ENCODE data around the gene STX3. TPM values are rescaled to one million over a fixed set of nuclear protein-coding genes. Genes with fewer than 3 reads are reported as not detected.

The STX3 gene
- polyA plus RNA-seq: 21.3 and 22.9 TPM in 2 replicates
- polyA minus RNA-seq: 18.6 and 19.5 TPM in 2 replicates

DNA sequence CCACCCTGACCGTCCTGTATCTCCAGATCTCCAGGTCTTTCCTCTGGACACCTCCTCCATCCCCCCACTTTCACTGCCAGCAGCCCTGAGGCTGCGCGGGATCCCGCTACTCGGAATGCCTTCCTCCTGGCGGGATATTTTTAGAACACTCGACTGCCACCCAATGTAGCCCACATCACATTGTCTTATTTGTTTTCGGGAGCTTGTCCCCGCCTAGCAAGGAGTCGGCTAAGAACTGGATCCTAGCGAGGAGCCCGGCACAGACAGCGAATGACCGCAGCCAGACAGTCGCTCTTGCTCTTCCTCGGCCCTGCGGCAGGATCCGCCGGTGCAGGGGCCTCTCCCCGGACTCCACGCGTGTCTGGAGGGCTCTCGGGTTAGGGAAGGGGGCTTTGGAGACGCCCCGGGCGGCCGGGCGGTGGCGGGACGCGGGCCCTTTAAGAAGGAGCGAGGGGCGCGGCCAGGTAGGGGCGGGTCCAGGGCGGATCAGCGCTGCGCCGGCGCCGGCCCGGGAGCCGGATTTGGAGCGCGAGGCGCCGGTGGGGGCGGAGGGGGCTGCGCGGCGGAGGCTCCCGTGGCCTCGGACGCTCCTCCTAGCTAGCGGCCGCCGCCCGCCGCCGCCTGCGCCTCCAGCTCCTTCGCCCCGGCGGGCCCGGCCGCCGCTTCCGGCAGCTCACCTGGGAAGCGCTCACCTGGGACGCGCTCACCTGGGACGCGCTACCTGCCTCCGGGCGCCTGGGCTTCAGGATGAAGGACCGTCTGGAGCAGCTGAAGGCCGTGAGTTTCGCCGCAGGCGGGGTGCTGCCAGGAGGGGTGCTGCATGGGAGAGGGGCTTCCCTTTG is at the start of gene STX3:
Gene STX3, plus strand, starts transcription at position 518 of the 842 bp plus-strand sequence. Its CDS starts 230 bp downstream, at position 748.
- no peak for TF ChIP-seq TAF1 (IDR thresholded peaks at IDR 0.05; ENCODE audit: low read depth)
- TF ChIP-seq MXI1 (conservative IDR thresholded peaks at IDR 0.05; ENCODE audit: poor library complexity, severe bottlenecking): peak; percentile 45
- no peak for TF ChIP-seq POLR2AphosphoS5 (IDR thresholded peaks at IDR 0.05)
- Histone ChIP-seq H3F3A (ENCODE audit: insufficient read depth, low read length, poor library complexity, severe bottlenecking) (no peaks in the 10 kb centered on the region), H3K4me2 (ENCODE audit: low read length) (peak within 1 kb of the TSS; percentile 85), H2AFZ (ENCODE audit: low read depth, low read length) (peak within 1 kb of the TSS; percentile 79), H3K9me2 (ENCODE audit: insufficient read depth, low read length) (no peaks in the 10 kb centered on the region), H3K79me2 (replicated peaks; ENCODE audit: insufficient read depth, low read length) (no peaks in the 10 kb centered on the region), H3K9me3 (ENCODE audit: low read length) (no peaks in the 10 kb centered on the region), H3K36me3 (ENCODE audit: insufficient read depth, low read length) (no peaks in the 10 kb centered on the region), H3K4me3 (ENCODE audit: low read length) (peak within 1 kb of the TSS; percentile 96), H3K9ac (ENCODE audit: low read length) (peak within 1 kb of the TSS; percentile 68), H3K27me3 (ENCODE audit: insufficient read depth, low read depth, low read length) (peaks cover 10% of the 10 kb centered on the region), H4K20me1 (ENCODE audit: insufficient read depth) (no peaks in the 10 kb centered on the region), H3K27ac (ENCODE audit: low read length) (no peak within 1 kb of the TSS)

DNA sequence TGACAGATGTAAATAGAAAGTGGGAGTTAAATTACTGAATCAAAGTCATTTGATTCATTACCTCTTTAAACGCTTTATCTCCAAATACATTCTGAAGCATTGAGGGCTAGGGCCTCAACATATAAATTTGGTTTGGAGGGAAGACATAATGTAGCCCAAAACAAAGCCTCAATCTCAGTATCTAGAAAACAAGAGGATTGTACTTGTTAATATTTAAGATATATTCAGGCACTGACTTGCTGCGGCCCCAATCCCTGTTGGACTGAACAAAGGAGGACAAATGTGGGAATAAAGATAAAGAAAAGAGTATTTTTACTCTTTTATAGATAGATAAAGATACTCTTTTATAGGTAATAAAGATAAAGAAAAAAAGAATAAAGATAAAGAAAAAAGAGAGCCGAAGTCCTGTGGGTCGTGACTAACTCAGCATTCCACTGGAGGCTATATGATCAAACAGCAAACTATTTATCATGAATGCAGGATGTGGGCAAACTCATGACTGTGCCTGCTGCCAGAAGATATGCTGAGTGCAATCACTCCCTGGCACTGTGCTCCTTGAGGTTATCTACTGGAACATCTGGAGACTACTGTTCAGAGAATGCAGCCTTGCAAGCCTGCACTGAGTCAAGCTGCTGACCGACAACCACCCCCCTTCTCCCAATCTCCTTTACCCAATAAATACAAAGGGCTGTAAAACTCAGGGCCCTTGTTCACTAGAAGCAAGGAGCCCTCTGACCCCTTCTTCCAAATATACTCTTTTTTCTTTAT is 48.5 kb upstream of the STX3 start:
- no peak overlapping the region for H3K4me2 ChIP-seq (ENCODE audit: low read length)
- no peaks in the 10 kb centered on the region for H3K9me3 ChIP-seq (ENCODE audit: low read length)
- H4K20me1 ChIP-seq (ENCODE audit: insufficient read depth): no peaks in the 10 kb centered on the region
- H3K9me2 ChIP-seq (ENCODE audit: insufficient read depth, low read length): no peaks in the 10 kb centered on the region
- no peak overlapping the region for H3K27ac ChIP-seq (ENCODE audit: low read length)
- no peaks in the 10 kb centered on the region for H3F3A ChIP-seq (ENCODE audit: insufficient read depth, low read length, poor library complexity, severe bottlenecking)
- H3K9ac ChIP-seq (ENCODE audit: low read length): no peak overlapping the region
- no peak overlapping the region for H3K4me3 ChIP-seq (ENCODE audit: low read length)
- H3K79me2 ChIP-seq (replicated peaks; ENCODE audit: insufficient read depth, low read length): no peaks in the 10 kb centered on the region
- H3K36me3 ChIP-seq (ENCODE audit: insufficient read depth, low read length): no peaks in the 10 kb centered on the region
- TF ChIP-seq, protein P1, sequence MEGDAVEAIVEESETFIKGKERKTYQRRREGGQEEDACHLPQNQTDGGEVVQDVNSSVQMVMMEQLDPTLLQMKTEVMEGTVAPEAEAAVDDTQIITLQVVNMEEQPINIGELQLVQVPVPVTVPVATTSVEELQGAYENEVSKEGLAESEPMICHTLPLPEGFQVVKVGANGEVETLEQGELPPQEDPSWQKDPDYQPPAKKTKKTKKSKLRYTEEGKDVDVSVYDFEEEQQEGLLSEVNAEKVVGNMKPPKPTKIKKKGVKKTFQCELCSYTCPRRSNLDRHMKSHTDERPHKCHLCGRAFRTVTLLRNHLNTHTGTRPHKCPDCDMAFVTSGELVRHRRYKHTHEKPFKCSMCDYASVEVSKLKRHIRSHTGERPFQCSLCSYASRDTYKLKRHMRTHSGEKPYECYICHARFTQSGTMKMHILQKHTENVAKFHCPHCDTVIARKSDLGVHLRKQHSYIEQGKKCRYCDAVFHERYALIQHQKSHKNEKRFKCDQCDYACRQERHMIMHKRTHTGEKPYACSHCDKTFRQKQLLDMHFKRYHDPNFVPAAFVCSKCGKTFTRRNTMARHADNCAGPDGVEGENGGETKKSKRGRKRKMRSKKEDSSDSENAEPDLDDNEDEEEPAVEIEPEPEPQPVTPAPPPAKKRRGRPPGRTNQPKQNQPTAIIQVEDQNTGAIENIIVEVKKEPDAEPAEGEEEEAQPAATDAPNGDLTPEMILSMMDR (IDR thresholded peaks at IDR 0.05; ENCODE audit: poor library complexity, severe bottlenecking): no peak
- TF ChIP-seq SMC3 (conservative IDR thresholded peaks at IDR 0.05; ENCODE audit: poor library complexity) (no peak), MXI1 (conservative IDR thresholded peaks at IDR 0.05; ENCODE audit: poor library complexity, severe bottlenecking) (no peak), EZH2 (IDR thresholded peaks at IDR 0.05; ENCODE audit: borderline replicate concordance, insufficient read depth, low read length, poor library complexity, severe bottlenecking) (no peak), EP300 (conservative IDR thresholded peaks at IDR 0.05; ENCODE audit: poor library complexity, severe bottlenecking) (no peak)
- TF ChIP-seq, protein P2, sequence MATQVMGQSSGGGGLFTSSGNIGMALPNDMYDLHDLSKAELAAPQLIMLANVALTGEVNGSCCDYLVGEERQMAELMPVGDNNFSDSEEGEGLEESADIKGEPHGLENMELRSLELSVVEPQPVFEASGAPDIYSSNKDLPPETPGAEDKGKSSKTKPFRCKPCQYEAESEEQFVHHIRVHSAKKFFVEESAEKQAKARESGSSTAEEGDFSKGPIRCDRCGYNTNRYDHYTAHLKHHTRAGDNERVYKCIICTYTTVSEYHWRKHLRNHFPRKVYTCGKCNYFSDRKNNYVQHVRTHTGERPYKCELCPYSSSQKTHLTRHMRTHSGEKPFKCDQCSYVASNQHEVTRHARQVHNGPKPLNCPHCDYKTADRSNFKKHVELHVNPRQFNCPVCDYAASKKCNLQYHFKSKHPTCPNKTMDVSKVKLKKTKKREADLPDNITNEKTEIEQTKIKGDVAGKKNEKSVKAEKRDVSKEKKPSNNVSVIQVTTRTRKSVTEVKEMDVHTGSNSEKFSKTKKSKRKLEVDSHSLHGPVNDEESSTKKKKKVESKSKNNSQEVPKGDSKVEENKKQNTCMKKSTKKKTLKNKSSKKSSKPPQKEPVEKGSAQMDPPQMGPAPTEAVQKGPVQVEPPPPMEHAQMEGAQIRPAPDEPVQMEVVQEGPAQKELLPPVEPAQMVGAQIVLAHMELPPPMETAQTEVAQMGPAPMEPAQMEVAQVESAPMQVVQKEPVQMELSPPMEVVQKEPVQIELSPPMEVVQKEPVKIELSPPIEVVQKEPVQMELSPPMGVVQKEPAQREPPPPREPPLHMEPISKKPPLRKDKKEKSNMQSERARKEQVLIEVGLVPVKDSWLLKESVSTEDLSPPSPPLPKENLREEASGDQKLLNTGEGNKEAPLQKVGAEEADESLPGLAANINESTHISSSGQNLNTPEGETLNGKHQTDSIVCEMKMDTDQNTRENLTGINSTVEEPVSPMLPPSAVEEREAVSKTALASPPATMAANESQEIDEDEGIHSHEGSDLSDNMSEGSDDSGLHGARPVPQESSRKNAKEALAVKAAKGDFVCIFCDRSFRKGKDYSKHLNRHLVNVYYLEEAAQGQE (IDR thresholded peaks at IDR 0.05; ENCODE audit: borderline replicate concordance): no peak
- H2AFZ ChIP-seq (ENCODE audit: low read depth, low read length): no peak overlapping the region
- H3K27me3 ChIP-seq (ENCODE audit: insufficient read depth, low read depth, low read length): no peaks in the 10 kb centered on the region

Data from neural cell (in vitro differentiated cells).